Stimulated activated naive B cell treated with anti-CD40 and anti-IgM and Interleukin-4, amounts not matched to agents 10 μg/mL and 1 μg/mL and 100 μg/mL, for 72 hours (primary cell): ENCODE measurements around the gene SLC12A7.

Source experiments
- ATAC-seq, 2 donors: fragments of 150-1000 bp; cut with Tn5 transposase; replicated peaks; 2 replicates each; pipeline ENCODE4 v1.10.0; 2021; ENCODE audit warnings: moderate library complexity in 1 of 2
- DNase-seq: peaks from one replicate; pipeline ENCODE4 v3.0.0; 2021
- H3K27ac Mint-ChIP-seq: one replicate; pipeline ENCODE4 v1.8.0; 2022; ENCODE audit warnings: mild to moderate bottlenecking, mixed read lengths
- H3K27me3 Mint-ChIP-seq, 2 donors: one replicate each; pipeline ENCODE4 v1.8.0; 2022; ENCODE audit warnings: mixed read lengths in 2 of 2
- H3K36me3 Mint-ChIP-seq, 2 donors: one replicate each; pipeline ENCODE4 v1.8.0; 2022; ENCODE audit warnings: mixed read lengths in 2 of 2, mild to moderate bottlenecking in 1 of 2
- H3K4me1 Mint-ChIP-seq, 2 donors: one replicate each; pipeline ENCODE4 v1.8.0; 2022; ENCODE audit warnings: mixed read lengths in 2 of 2, mild to moderate bottlenecking in 1 of 2
- H3K4me3 Mint-ChIP-seq, 2 donors: one replicate each; pipeline ENCODE4 v1.8.0; 2022; ENCODE audit warnings: mild to moderate bottlenecking in 2 of 2, mixed read lengths in 2 of 2, moderate library complexity in 1 of 2
- H3K9me3 Mint-ChIP-seq, 2 donors: one replicate each; pipeline ENCODE4 v1.8.0; 2022; ENCODE audit warnings: mixed read lengths in 2 of 2, mild to moderate bottlenecking in 1 of 2

Gene SLC12A7

GRCh38 chr5:1115123-1115815 is 3.4 kb upstream of the SLC12A7 start:
- H3K36me3 Mint-ChIP-seq, result peaks cover 0 to under 1% of the 10 kb centered on the region in 2 donors
- H3K9me3 Mint-ChIP-seq, result no peaks in the 10 kb centered on the region
- ATAC-seq (no peak), DNase-seq (no peak)
- no peak overlapping the region for H3K4me3 Mint-ChIP-seq
- H3K27me3 Mint-ChIP-seq, result peaks cover 0 to 7% of the 10 kb centered on the region in 2 donors
- H3K4me1 Mint-ChIP-seq, result peaks cover 7 to 30% of the 10 kb centered on the region in 2 donors
- no peak overlapping the region for H3K27ac Mint-ChIP-seq

GRCh38 chr5:1113805-1114586 is 2.1 kb upstream of the SLC12A7 start:
- ATAC-seq, result no peak

DNA sequence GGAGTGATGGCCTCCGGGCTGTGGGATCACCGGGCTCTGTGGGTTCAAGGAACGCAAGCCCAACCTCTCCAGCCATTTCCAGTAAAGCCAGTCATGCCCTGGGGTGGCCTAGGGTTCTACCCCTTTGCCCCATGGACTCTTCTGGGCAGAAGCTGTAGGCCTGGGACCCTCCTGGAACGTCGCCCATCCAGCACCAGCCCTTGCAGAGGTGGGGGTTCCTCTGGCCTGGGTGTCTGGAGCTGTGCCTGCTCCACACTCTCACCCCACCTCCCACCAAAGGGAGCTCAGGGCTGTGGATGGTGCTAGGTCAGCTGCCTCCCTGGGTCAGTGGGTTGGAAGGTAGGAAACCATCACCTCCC is 1.4 kb upstream of the SLC12A7 start:
- DNase-seq (no peak), ATAC-seq (no peak)
- no peak overlapping the region for H3K27ac Mint-ChIP-seq
- H3K36me3 Mint-ChIP-seq, result peaks cover 0 to 2% of the 10 kb centered on the region in 2 donors
- H3K9me3 Mint-ChIP-seq, result no peaks in the 10 kb centered on the region
- H3K4me1 Mint-ChIP-seq, result peaks cover 21 to 46% of the 10 kb centered on the region in 2 donors
- H3K4me3 Mint-ChIP-seq, result peak overlapping the region in 1 of 2 donors; percentile 53
- peaks cover 0 to 6% of the 10 kb centered on the region in 2 donors for H3K27me3 Mint-ChIP-seq

More at GRCh38 chr5:1113805-1114586, 2.1 kb upstream of the SLC12A7 start:
- H3K4me3 Mint-ChIP-seq, result no peak overlapping the region
- H3K27ac Mint-ChIP-seq, result peak overlapping the region; percentile 62
- H3K36me3 Mint-ChIP-seq, result peaks cover 0 to 2% of the 10 kb centered on the region in 2 donors
- no peaks in the 10 kb centered on the region for H3K9me3 Mint-ChIP-seq
- peaks cover 0 to 6% of the 10 kb centered on the region in 2 donors for H3K27me3 Mint-ChIP-seq
- H3K4me1 Mint-ChIP-seq, result peaks cover 15 to 43% of the 10 kb centered on the region in 2 donors
- DNase-seq, result no peak

- Mint-ChIP-seq H3K4me1 (peaks cover 23 to 46% of the 10 kb centered on the region in 2 donors), H3K27me3 (peaks cover 0 to 6% of the 10 kb centered on the region in 2 donors), H3K4me3 (peak overlapping the region; percentile 77 to 81), H3K36me3 (peaks cover 0 to 2% of the 10 kb centered on the region in 2 donors), H3K9me3 (no peaks in the 10 kb centered on the region), H3K27ac (peak overlapping the region; percentile 90)
- ATAC-seq (peak; percentile 48 to 51), DNase-seq (no peak)
Measured at GRCh38 chr5:1112596-1113331, 901 bp upstream of the SLC12A7 start.

DNA sequence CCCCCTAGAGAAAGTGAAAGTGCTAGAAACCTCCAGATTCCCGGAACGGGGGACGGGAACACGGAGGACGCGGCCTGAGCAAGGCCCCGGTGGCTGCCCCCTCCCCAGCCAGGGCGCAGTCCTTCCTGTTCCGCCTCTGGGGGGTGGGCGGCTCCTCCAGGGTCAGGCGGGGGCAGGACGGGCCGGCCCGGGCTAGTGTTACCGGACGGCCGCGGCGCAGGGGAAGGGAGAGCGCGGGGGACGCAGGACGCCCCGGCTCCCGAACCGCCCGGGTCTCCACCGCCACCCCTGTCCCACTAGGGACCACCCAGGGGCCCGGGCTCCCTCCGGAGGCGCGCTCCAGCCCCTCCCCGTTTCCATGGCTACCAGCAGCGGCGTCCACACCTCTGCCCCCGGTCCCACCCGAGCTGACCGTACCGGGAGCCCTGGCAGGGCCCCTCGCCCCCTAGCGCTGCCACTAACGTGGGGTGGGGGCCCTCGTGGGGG is 579 bp downstream of the SLC12A7 start:
- ATAC-seq (peak; percentile 19 to 24), DNase-seq (no peak)
- Mint-ChIP-seq H3K4me1 (peaks cover 36 to 61% of the 10 kb centered on the region in 2 donors), H3K27ac (peak overlapping the region; percentile 93), H3K27me3 (peaks cover 0 to 6% of the 10 kb centered on the region in 2 donors), H3K4me3 (peak overlapping the region; percentile 93 to 97), H3K36me3 (peaks cover 4 to 6% of the 10 kb centered on the region in 2 donors), H3K9me3 (no peaks in the 10 kb centered on the region)

DNA sequence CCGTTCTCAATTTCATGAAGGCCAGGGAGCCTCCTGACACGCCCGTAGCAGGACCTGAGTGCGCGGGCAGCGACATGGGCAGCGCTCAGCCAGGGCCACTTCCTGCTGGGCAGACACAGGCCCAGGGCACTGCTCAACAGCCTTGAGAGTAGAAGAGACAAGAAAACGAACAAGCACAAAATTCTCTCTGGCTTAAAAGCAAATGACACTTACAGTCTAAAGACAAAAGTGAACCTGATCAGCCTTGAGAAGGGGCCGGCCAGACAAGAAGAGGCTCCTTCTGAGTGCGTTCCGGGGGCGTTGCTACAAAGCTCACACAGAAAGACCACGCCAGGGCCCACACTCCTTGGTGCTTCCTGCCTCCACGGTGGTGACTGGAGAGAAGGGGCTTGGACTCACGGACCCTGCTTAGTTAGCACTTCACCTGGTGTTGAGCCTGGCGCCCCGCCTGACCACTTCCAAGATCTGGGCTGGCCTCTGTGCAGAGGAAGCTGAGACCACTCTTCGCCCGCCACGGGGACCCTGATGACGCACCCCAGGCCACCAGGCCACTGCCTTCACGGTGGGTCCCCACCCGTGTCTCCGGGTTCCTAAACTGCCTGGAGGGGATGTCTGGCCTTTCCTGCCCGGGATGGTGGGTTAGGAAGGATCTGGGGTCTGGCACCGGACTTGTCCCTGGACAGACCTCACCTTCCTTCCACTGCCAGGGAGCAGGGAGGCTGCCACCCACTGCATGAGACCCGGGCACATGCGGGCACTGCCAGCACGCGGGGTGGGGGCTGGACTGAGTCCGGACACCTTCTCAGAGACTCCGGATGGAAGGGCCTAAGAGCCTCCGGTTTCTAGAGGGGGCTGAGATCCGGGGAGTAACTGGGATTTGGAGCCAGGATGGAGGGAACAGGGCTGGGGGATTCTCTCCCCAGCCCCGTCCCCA is 1.3 kb downstream of the SLC12A7 start:
- H3K9me3 Mint-ChIP-seq, result no peaks in the 10 kb centered on the region
- DNase-seq (no peak), ATAC-seq (no peak)
- H3K36me3 Mint-ChIP-seq, result peaks cover 4 to 6% of the 10 kb centered on the region in 2 donors
- peaks cover 0 to 6% of the 10 kb centered on the region in 2 donors for H3K27me3 Mint-ChIP-seq
- H3K27ac Mint-ChIP-seq, result peak overlapping the region; percentile 93
- peaks cover 40 to 68% of the 10 kb centered on the region in 2 donors for H3K4me1 Mint-ChIP-seq
- H3K4me3 Mint-ChIP-seq, result peak overlapping the region; percentile 93 to 97

- Mint-ChIP-seq H3K9me3 (no peaks in the 10 kb centered on the region), H3K27ac (peak overlapping the region; percentile 71), H3K4me1 (peaks cover 47 to 77% of the 10 kb centered on the region in 2 donors), H3K36me3 (peaks cover 4 to 6% of the 10 kb centered on the region in 2 donors), H3K4me3 (peak overlapping the region; percentile 93 to 97), H3K27me3 (peaks cover 0 to 6% of the 10 kb centered on the region in 2 donors)
- DNase-seq (no peak), ATAC-seq (no peak)
Measured at GRCh38 chr5:1109542-1110306, 2.1 kb downstream of the SLC12A7 start.

- Mint-ChIP-seq H3K27me3 (peaks cover 0 to 6% of the 10 kb centered on the region in 2 donors), H3K27ac (peak overlapping the region; percentile 71), H3K36me3 (peaks cover 4 to 6% of the 10 kb centered on the region in 2 donors), H3K4me1 (peaks cover 53 to 86% of the 10 kb centered on the region in 2 donors), H3K4me3 (peak overlapping the region; percentile 27 to 67), H3K9me3 (no peaks in the 10 kb centered on the region)
- ATAC-seq (no peak), DNase-seq (no peak)
Measured at GRCh38 chr5:1108865-1109174, 3.0 kb downstream of the SLC12A7 start.

DNA sequence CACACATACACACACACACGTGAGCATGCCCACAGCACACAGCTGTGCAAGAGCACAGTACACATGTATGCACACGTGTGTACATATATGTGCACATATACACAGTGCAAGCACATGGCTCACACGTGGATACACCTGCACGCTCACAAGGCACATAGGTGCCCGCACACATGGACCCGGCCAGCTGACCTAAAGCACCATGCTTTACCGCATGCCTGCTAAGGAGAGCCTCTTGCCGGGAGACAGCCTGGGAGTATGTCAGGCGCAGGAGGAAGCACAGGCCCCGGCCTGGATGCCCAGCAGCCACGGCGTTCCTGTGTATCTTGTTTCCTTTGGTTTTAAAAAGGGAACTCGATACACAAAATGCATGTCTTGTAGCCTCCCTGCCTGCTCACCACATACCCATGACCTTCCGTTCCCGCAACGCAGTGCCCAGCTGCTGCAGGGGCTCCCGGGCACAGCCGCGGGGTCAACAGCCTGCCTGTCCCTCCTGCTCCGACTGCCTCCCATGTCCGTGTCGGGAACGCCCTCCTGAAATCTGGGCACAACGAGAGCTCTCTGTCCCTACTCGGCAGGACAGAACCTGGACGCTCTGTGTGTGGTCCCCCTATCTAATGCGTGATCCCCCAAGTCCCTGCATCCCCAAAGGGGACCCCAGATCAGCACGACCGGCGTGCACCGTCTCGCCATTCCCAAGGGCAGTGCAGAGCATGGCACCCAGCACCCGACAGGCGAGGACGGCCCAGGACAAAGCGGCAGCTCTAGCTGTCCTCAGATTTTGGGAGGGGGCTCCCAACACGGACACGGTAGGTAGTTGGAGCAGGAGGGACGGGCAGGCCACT is 3.6 kb downstream of the SLC12A7 start:
- Mint-ChIP-seq H3K4me1 (peaks cover 59 to 87% of the 10 kb centered on the region in 2 donors), H3K27ac (no peak overlapping the region), H3K27me3 (peaks cover 0 to 6% of the 10 kb centered on the region in 2 donors), H3K36me3 (peaks cover 4 to 6% of the 10 kb centered on the region in 2 donors), H3K4me3 (peak overlapping the region; percentile 27 to 52), H3K9me3 (no peaks in the 10 kb centered on the region)
- ATAC-seq, result no peak
- no peak for DNase-seq

GRCh38 chr5:1107167-1108022 is 4.5 kb downstream of the SLC12A7 start:
- ATAC-seq (no peak), DNase-seq (no peak)
- no peaks in the 10 kb centered on the region for H3K9me3 Mint-ChIP-seq
- peak overlapping the region in 1 of 2 donors; percentile 52 for H3K4me3 Mint-ChIP-seq
- peaks cover 4 to 6% of the 10 kb centered on the region in 2 donors for H3K36me3 Mint-ChIP-seq
- H3K27ac Mint-ChIP-seq, result peak overlapping the region; percentile 9
- no peaks in the 10 kb centered on the region for H3K27me3 Mint-ChIP-seq
- peaks cover 57 to 88% of the 10 kb centered on the region in 2 donors for H3K4me1 Mint-ChIP-seq

DNA sequence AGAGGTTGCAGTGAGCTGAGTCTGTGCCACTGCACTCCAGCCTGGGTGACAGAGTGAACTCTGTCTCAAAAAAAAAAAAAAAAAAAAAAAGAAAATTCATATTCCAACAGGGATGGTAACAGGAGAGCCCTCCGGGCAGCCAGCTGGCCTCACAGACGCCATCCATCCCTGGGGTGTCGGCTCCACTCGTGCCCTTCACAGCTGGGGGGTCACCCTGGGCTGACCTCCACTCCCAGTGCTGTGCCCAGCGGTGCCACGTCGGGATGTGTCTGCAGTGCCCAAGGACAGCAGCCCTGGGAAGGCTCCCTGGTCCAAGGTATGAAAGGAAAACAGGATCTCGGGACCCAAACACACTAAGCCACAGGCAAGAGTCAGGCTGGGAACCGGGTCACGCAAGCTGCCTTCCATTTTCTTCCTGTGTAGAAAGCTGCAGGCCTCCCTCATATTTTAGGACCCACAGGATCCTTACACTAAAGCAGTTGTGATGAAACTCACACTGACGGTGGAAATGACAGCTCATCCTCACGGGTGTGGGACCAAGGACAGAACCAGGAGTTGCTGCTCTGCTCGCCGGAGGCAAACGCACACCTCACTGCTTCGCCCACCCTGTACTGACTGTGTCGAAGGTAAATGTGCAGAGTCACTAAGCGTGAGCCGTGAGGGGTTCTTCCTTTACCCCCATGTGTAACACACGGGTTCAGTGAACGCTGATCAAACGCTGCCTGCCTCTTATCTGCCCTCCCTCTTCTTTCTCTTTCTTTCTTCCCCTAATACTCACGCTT is 5.3 kb downstream of the SLC12A7 start:
- Mint-ChIP-seq H3K27me3 (no peaks in the 10 kb centered on the region), H3K4me3 (peak overlapping the region in 1 of 2 donors; percentile 44), H3K27ac (peak overlapping the region; percentile 80), H3K4me1 (peaks cover 60 to 96% of the 10 kb centered on the region in 2 donors), H3K9me3 (no peaks in the 10 kb centered on the region), H3K36me3 (peaks cover 4 to 6% of the 10 kb centered on the region in 2 donors)
- DNase-seq, result no peak
- ATAC-seq, result no peak
